GM19467 (cell line): ENCODE data around the gene KLHL14.

ENCODE experiments used
- ATAC-seq: cut with Tn5 transposase; IDR thresholded peaks from one replicate; pipeline ENCODE4 v1.9.1; 2021; ENCODE audit warnings: mild to moderate bottlenecking, moderate library complexity; ENCODE audit not compliant: unreplicated experiment

KLHL14 gene

GRCh38 chr18:32724071-32724749 lies 48.6 kb downstream of the KLHL14 start:
- ATAC-seq = no peak

GRCh38 chr18:32722279-32722678 lies 50.5 kb downstream of the KLHL14 start:
- no peak for ATAC-seq

GRCh38 chr18:32717126-32717525 lies 55.7 kb downstream of the KLHL14 start:
- no peak for ATAC-seq

- peak; percentile 95 for ATAC-seq
Measured at GRCh38 chr18:32714571-32715148, 58.2 kb downstream of the KLHL14 start.

- no peak for ATAC-seq
Measured at GRCh38 chr18:32712860-32713259, 60.0 kb downstream of the KLHL14 start.

- no peak for ATAC-seq
Measured at GRCh38 chr18:32711862-32712261, 61.0 kb downstream of the KLHL14 start.

GRCh38 chr18:32707586-32707985 lies 65.2 kb downstream of the KLHL14 start:
- ATAC-seq = no peak

GRCh38 chr18:32707147-32707546 lies 65.7 kb downstream of the KLHL14 start:
- ATAC-seq = no peak

- ATAC-seq = no peak
Measured at GRCh38 chr18:32701313-32701712, 71.5 kb downstream of the KLHL14 start.

GRCh38 chr18:32698153-32698552 lies 74.7 kb downstream of the KLHL14 start:
- no peak for ATAC-seq

GRCh38 chr18:32696376-32696775 lies 76.4 kb downstream of the KLHL14 start:
- ATAC-seq = no peak

- no peak for ATAC-seq
Measured at GRCh38 chr18:32695534-32695933, 77.3 kb downstream of the KLHL14 start.

GRCh38 chr18:32688821-32689220 lies 84.0 kb downstream of the KLHL14 start:
- ATAC-seq = no peak

GRCh38 chr18:32684940-32685339 lies 87.9 kb downstream of the KLHL14 start:
- no peak for ATAC-seq

GRCh38 chr18:32684096-32684495 lies 88.7 kb downstream of the KLHL14 start:
- no peak for ATAC-seq

- ATAC-seq = no peak
Measured at GRCh38 chr18:32683044-32683443, 89.8 kb downstream of the KLHL14 start.

- ATAC-seq = no peak
Measured at GRCh38 chr18:32677578-32677977, 95.2 kb downstream of the KLHL14 start.

- no peak for ATAC-seq
Measured at GRCh38 chr18:32674491-32674890, 98.3 kb downstream of the KLHL14 start.

- ATAC-seq = no peak
Measured at GRCh38 chr18:32672398-32672797, 100.4 kb downstream of the KLHL14 start.

- ATAC-seq = no peak
Measured at GRCh38 chr18:32670727-32671126, 102.1 kb downstream of the KLHL14 start.

GRCh38 chr18:32669549-32670165 lies 103.2 kb downstream of the KLHL14 start:
- ATAC-seq = no peak

- no peak for ATAC-seq
Measured at GRCh38 chr18:32668956-32669355, 103.9 kb downstream of the KLHL14 start.
